Right kidney (tissue), 1 donor: Measurements from ENCODE around the gene LCAT.

Experiments
- DNase-seq: peaks from one replicate; pipeline ENCODE4 v3.0.0-alpha.2; 2016

LCAT gene

GRCh38 chr16:67914758-67915495 lies 29.0 kb downstream of the LCAT start:
- no peak for DNase-seq

- no peak for DNase-seq
Measured at GRCh38 chr16:67910158-67910557, 33.8 kb downstream of the LCAT start.

- DNase-seq: no peak
Measured at GRCh38 chr16:67909056-67909742, 34.7 kb downstream of the LCAT start.

- DNase-seq: no peak
Measured at GRCh38 chr16:67907397-67908180, 36.3 kb downstream of the LCAT start.

GRCh38 chr16:67902831-67903230 lies 41.1 kb downstream of the LCAT start:
- no peak for DNase-seq

- DNase-seq: no peak
Measured at GRCh38 chr16:67901734-67902133, 42.2 kb downstream of the LCAT start.

- DNase-seq: no peak
Measured at GRCh38 chr16:67897231-67897630, 46.7 kb downstream of the LCAT start.

- DNase-seq: no peak
Measured at GRCh38 chr16:67893743-67894399, 50.0 kb downstream of the LCAT start.

- peak; percentile 95 for DNase-seq
Measured at GRCh38 chr16:67892899-67893742, 50.8 kb downstream of the LCAT start, which contains the start of gene PSKH1. TSS of gene PSKH1 (plus strand) at chr16:67893254. CDS start at chr16:67908750, 15,496 bp downstream.

GRCh38 chr16:67892375-67892774 lies 51.5 kb downstream of the LCAT start:
- no peak for DNase-seq
